HCT116 (cell line): ENCODE data around the gene TCP1. TPM values are rescaled to one million over a fixed set of nuclear protein-coding genes. Genes with fewer than 3 reads are reported as not detected.

Source experiments
- ATAC-seq: fragments of 200-7000 bp; cut with Tn5 transposase; 2 replicates; pipeline ENCODE4 v1.9.1; 2020; ENCODE audit warnings: mild to moderate bottlenecking, moderate library complexity
- BruUV-seq: library from RNA; stranded (reverse); fragments of 400-500 nt; replicated peaks from 2 replicates; lab custom pipeline; 2021; lab: Mats Ljungman, UMichigan
- CTCF ChIA-PET: fragments of 300-600 bp; sonication (Branson Sonifier 250); formaldehyde crosslinking; loops from one replicate; lab custom pipeline; 2021; ENCODE audit warnings: antibody characterized with exemption; lab: Charles Lee
- POLR2A ChIA-PET: fragments of 300-600, 350-600 bp; sonication (Branson Sonifier 250); formaldehyde crosslinking; loops from one replicate; lab custom pipeline; 2021; ENCODE audit warnings: antibody characterized with exemption; lab: Charles Lee
- RAD21 ChIA-PET, 2 experiments: fragments of 300-600 bp; sonication (Branson Sonifier 250); formaldehyde crosslinking; loops; one replicate each; lab custom pipeline; 2023; ENCODE audit warnings: low total read pairs in 2 of 2; ENCODE audit not compliant: uncharacterized antibody in 2 of 2, unreplicated experiment in 2 of 2, low non-redundant PET in 1 of 2; lab: Charles Lee
- DNase-seq: peaks from one replicate; pipeline ENCODE4 v3.0.0-alpha.2; 2010; ENCODE audit warnings: low read depth, low spot score
- H2AFZ ChIP-seq: fragments of 200-600 bp; shearing (Covaris generic), sonication (generic); 2 replicates; pipeline ENCODE4 v1.6.1; 2017; ENCODE audit warnings: low read depth, mixed run types, mixed read lengths, antibody characterized with exemption, low read length; ENCODE audit not compliant: poor library complexity, severe bottlenecking
- H3K27ac ChIP-seq: 2 replicates; pipeline ENCODE4 v1.5.1; 2012; ENCODE audit warnings: low read depth, low read length
- H3K27me3 ChIP-seq: fragments of 200-600 bp; sonication (generic); 2 replicates; pipeline ENCODE4 v1.6.1; 2016; ENCODE audit warnings: mixed run types, low read length, mixed read lengths; ENCODE audit not compliant: insufficient read depth
- H3K36me3 ChIP-seq, 2 experiments: fragments of 200-500 bp in 1 of 2; fragments of 200-600 bp in 1 of 2; sonication (Bioruptor generic) in 1 of 2; sonication (generic) in 1 of 2; 2 replicates each; pipeline versions ENCODE4 v1.5.1 to v1.6.1; 2014 to 2016; ENCODE audit warnings: low read length in 2 of 2, inconsistent platforms in 1 of 2, mixed read lengths in 1 of 2, mixed run types in 1 of 2; ENCODE audit not compliant: insufficient read depth in 2 of 2, control insufficient read depth in 1 of 2
- H3K4me1 ChIP-seq, 2 experiments: fragments of 200-600 bp in 1 of 2; sonication (generic) in 1 of 2; 2 replicates each; pipeline versions ENCODE4 v1.5.1 to v1.6.1; 2012 to 2017; ENCODE audit warnings: low read length in 2 of 2, inconsistent platforms in 1 of 2, mild to moderate bottlenecking in 1 of 2, mixed read lengths in 1 of 2, mixed run types in 1 of 2, moderate library complexity in 1 of 2; ENCODE audit not compliant: insufficient read depth in 2 of 2, control insufficient read depth in 1 of 2
- H3K4me2 ChIP-seq: fragments of 200-600 bp; sonication (generic); 2 replicates; pipeline ENCODE4 v1.6.1; 2017; ENCODE audit warnings: mixed run types, low read length, mixed read lengths
- H3K4me3 ChIP-seq, 2 experiments: fragments of 200-600 bp in 1 of 2; sonication (generic) in 1 of 2; replicated peaks in 1 of 2; 2 replicates each; pipeline ENCODE4 v1.5.1; 2011 to 2016; ENCODE audit warnings: low read length in 2 of 2, control low read depth in 1 of 2, low read depth in 1 of 2, mild to moderate bottlenecking in 1 of 2, mixed read lengths in 1 of 2, mixed run types in 1 of 2
- H3K79me2 ChIP-seq: fragments of 200-600 bp; sonication (generic); 2 replicates; pipeline ENCODE4 v1.6.1; 2017; ENCODE audit warnings: mild to moderate bottlenecking, mixed run types, low read length, moderate library complexity, mixed read lengths; ENCODE audit not compliant: insufficient read depth
- H3K9ac ChIP-seq: fragments of 200-600 bp; sonication (generic); 2 replicates; pipeline ENCODE4 v1.6.1; 2016; ENCODE audit warnings: low read length, mixed read lengths
- H3K9me2 ChIP-seq: fragments of 200-600 bp; sonication (generic), shearing (Covaris generic); 2 replicates; pipeline ENCODE4 v1.6.1; 2017; ENCODE audit warnings: mixed run types, mild to moderate bottlenecking, moderate library complexity; ENCODE audit not compliant: insufficient read depth
- H3K9me3 ChIP-seq, 2 experiments: fragments of 200-500 bp in 1 of 2; fragments of 200-600 bp in 1 of 2; sonication (Bioruptor generic) in 1 of 2; sonication (generic) in 1 of 2; 2 replicates each; pipeline ENCODE4 v1.6.1; 2014 to 2017; ENCODE audit warnings: low read length in 2 of 2, mixed read lengths in 2 of 2, inconsistent platforms in 1 of 2, low read depth in 1 of 2, mild to moderate bottlenecking in 1 of 2, mixed run types in 1 of 2, moderate library complexity in 1 of 2; ENCODE audit not compliant: control insufficient read depth in 1 of 2, insufficient read depth in 1 of 2
- H4K20me1 ChIP-seq: fragments of 200-600 bp; sonication (generic), shearing (Covaris generic); 2 replicates; pipeline ENCODE4 v1.6.1; 2017; ENCODE audit warnings: mixed run types, mild to moderate bottlenecking, moderate library complexity; ENCODE audit not compliant: insufficient read depth
- CBX3 ChIP-seq: IDR thresholded peaks from 2 replicates; pipeline ENCODE4 v1.6.1; 2012; ENCODE audit warnings: low read depth
- CEBPB ChIP-seq: IDR thresholded peaks from 2 replicates; pipeline ENCODE4 v1.6.1; 2012; ENCODE audit warnings: low read depth
- EZH2phosphoT487 ChIP-seq: fragments of 200-600 bp; IDR thresholded peaks from 2 replicates; pipeline ENCODE4 v1.6.1; 2018; ENCODE audit warnings: antibody characterized with exemption, borderline replicate concordance
- POLR2A ChIP-seq: IDR thresholded peaks from 2 replicates; pipeline ENCODE4 v1.7.0; 2011; ENCODE audit warnings: borderline replicate concordance; ENCODE audit not compliant: insufficient read depth, insufficient read length; ENCODE audit errors: extremely low read depth
- POLR2AphosphoS5 ChIP-seq: IDR thresholded peaks from 2 replicates; pipeline ENCODE4 v1.6.1; 2011; ENCODE audit warnings: mild to moderate bottlenecking, low read depth, low read length, moderate library complexity
- SIN3A ChIP-seq: IDR thresholded peaks from 2 replicates; pipeline ENCODE4 v1.6.1; 2012; ENCODE audit warnings: low read depth
- SP1 ChIP-seq: IDR thresholded peaks from 2 replicates; pipeline ENCODE4 v1.6.1; 2012; ENCODE audit warnings: low read depth
- TCF7L2 ChIP-seq: IDR thresholded peaks from 2 replicates; pipeline ENCODE4 v1.7.0; 2011; ENCODE audit warnings: borderline replicate concordance, inconsistent platforms; ENCODE audit not compliant: insufficient read depth, insufficient read length; ENCODE audit errors: extremely low read depth
- YY1 ChIP-seq: IDR thresholded peaks from 2 replicates; pipeline ENCODE4 v1.6.1; 2011; ENCODE audit warnings: low read length, low read depth, moderate library complexity, mild to moderate bottlenecking; ENCODE audit not compliant: insufficient replicate concordance; ENCODE audit errors: extremely low read depth
- ZBTB33 ChIP-seq: IDR thresholded peaks from 2 replicates; pipeline ENCODE4 v1.6.1; 2011; ENCODE audit warnings: mild to moderate bottlenecking, low read length, moderate library complexity; ENCODE audit not compliant: insufficient replicate concordance; ENCODE audit errors: extremely low read depth
- intact Hi-C: fragments of 100-400 bp; cut with micrococcal nuclease; formaldehyde crosslinking; loops from 2 replicates; pipeline ENCODE4 v1.10.0; 2022
- total RNA-seq: library from RNA; stranded (reverse); gene quantifications from one replicate; pipeline ENCODE4 v1.2.1, GENCODE V29; 2021; ENCODE audit not compliant: unreplicated experiment
- TF ChIP-seq, protein P1 (sequence below): IDR thresholded peaks from 2 replicates; pipeline ENCODE4 v1.6.1; 2012
- TF ChIP-seq, protein P2 (sequence below): IDR thresholded peaks from 2 replicates; pipeline ENCODE4 v1.6.1; 2012; ENCODE audit warnings: low read depth

TCP1 gene
- total RNA-seq, 1 experiment from 2014 or later: 447 TPM

DNA sequence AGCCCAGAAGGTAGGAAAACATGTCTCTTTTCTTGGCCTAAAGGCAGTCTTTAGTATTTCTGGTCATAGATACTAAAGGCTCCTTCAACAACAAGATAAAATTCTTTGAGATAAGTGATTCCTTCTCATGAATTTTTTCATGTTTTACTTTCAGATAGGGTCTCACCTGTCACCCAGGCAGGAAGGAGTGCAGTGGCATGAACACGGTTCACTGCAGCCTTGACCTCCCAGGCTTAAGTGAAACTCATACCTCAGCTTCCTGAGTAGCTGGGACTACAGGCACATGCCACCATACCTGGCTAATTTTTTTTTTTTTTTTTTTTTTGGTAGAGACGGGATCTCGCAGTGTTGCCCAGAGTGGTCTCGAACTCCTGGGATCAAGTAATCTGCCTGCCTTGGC lies 19.7 kb upstream of the TCP1 start:
- Histone ChIP-seq H3K9me2 (no peaks in the 10 kb centered on the region), H3K4me2 (no peak overlapping the region), H3K27ac (no peak overlapping the region), H4K20me1 (no peaks in the 10 kb centered on the region), H2AFZ (no peak overlapping the region), H3K9me3 (no peaks in the 10 kb centered on the region), H3K9ac (no peak overlapping the region), H3K36me3 (no peaks in the 10 kb centered on the region), H3K4me1 (no peaks in the 10 kb centered on the region), H3K4me3 (no peak overlapping the region), H3K79me2 (no peaks in the 10 kb centered on the region), H3K27me3 (no peaks in the 10 kb centered on the region)
- DNase-seq: no peak
- TF ChIP-seq POLR2A (no peak), ZBTB33 (no peak), CEBPB (no peak), SP1 (no peak), YY1 (no peak), TCF7L2 (no peak), CBX3 (no peak), SIN3A (no peak), POLR2AphosphoS5 (no peak), EZH2phosphoT487 (no peak)
- TF ChIP-seq, protein P1, sequence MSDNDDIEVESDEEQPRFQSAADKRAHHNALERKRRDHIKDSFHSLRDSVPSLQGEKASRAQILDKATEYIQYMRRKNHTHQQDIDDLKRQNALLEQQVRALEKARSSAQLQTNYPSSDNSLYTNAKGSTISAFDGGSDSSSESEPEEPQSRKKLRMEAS: no peak
- TF ChIP-seq, protein P2, sequence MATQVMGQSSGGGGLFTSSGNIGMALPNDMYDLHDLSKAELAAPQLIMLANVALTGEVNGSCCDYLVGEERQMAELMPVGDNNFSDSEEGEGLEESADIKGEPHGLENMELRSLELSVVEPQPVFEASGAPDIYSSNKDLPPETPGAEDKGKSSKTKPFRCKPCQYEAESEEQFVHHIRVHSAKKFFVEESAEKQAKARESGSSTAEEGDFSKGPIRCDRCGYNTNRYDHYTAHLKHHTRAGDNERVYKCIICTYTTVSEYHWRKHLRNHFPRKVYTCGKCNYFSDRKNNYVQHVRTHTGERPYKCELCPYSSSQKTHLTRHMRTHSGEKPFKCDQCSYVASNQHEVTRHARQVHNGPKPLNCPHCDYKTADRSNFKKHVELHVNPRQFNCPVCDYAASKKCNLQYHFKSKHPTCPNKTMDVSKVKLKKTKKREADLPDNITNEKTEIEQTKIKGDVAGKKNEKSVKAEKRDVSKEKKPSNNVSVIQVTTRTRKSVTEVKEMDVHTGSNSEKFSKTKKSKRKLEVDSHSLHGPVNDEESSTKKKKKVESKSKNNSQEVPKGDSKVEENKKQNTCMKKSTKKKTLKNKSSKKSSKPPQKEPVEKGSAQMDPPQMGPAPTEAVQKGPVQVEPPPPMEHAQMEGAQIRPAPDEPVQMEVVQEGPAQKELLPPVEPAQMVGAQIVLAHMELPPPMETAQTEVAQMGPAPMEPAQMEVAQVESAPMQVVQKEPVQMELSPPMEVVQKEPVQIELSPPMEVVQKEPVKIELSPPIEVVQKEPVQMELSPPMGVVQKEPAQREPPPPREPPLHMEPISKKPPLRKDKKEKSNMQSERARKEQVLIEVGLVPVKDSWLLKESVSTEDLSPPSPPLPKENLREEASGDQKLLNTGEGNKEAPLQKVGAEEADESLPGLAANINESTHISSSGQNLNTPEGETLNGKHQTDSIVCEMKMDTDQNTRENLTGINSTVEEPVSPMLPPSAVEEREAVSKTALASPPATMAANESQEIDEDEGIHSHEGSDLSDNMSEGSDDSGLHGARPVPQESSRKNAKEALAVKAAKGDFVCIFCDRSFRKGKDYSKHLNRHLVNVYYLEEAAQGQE: no peak
- ChIA-PET CTCF (no interaction called here), RAD21 (no interaction called here), POLR2A (no interaction called here)
- intact Hi-C loops: no loop called here
- ATAC-seq: no peak
- no TSS peak for BruUV-seq
